GM23338 (cell line): Measurements from ENCODE around the gene CCSAP. TPM values are rescaled to one million over a fixed set of nuclear protein-coding genes. Genes with fewer than 3 reads are reported as not detected.

ENCODE experiments used
- ATAC-seq: fragments of 200-7000 bp; cut with Tn5 transposase; 3 replicates; pipeline ENCODE4 v1.9.1; 2020
- DNase-seq: peaks from one replicate; pipeline ENCODE4 v3.0.0-alpha.2; 2015; ENCODE audit warnings: low spot score
- H2AFZ ChIP-seq: fragments of 200-600 bp; sonication (generic); 2 replicates; pipeline ENCODE4 v1.8.0; 2016; ENCODE audit warnings: antibody characterized with exemption, mild to moderate bottlenecking, moderate library complexity
- H3F3A ChIP-seq: fragments of 200-600 bp; sonication (generic); replicated peaks from 2 replicates; pipeline ENCODE4 v1.8.0; 2017; ENCODE audit warnings: antibody characterized with exemption, mixed run types, low read depth
- H3K27ac ChIP-seq: fragments of 200-600 bp; sonication (generic); 2 replicates; pipeline ENCODE4 v1.6.1; 2016; ENCODE audit warnings: low read depth
- H3K27me3 ChIP-seq: fragments of 200-600 bp; sonication (generic); 2 replicates; pipeline ENCODE4 v1.8.0; 2016; ENCODE audit warnings: mild to moderate bottlenecking, mixed run types, moderate library complexity; ENCODE audit not compliant: insufficient read depth
- H3K36me3 ChIP-seq: fragments of 200-600 bp; sonication (generic); 2 replicates; pipeline ENCODE4 v1.8.0; 2016; ENCODE audit warnings: mild to moderate bottlenecking; ENCODE audit not compliant: insufficient read depth
- H3K4me1 ChIP-seq: fragments of 200-600 bp; sonication (generic); 2 replicates; pipeline ENCODE4 v1.8.0; 2016; ENCODE audit warnings: mild to moderate bottlenecking, moderate library complexity; ENCODE audit not compliant: insufficient read depth
- H3K4me2 ChIP-seq: fragments of 200-600 bp; sonication (generic); 2 replicates; pipeline ENCODE4 v1.7.1; 2017; ENCODE audit warnings: mixed run types
- H3K4me3 ChIP-seq: fragments of 200-600 bp; sonication (generic); 2 replicates; pipeline ENCODE4 v1.6.1; 2016; ENCODE audit warnings: mixed run types
- H3K79me2 ChIP-seq: fragments of 200-600 bp; sonication (generic); replicated peaks from 2 replicates; pipeline ENCODE4 v1.8.0; 2017; ENCODE audit warnings: mild to moderate bottlenecking; ENCODE audit not compliant: insufficient read depth
- H3K9me2 ChIP-seq: fragments of 200-600 bp; sonication (generic); 2 replicates; pipeline ENCODE4 v1.8.0; 2017; ENCODE audit not compliant: insufficient read depth
- H4K20me1 ChIP-seq: fragments of 200-600 bp; sonication (generic); replicated peaks from 2 replicates; pipeline ENCODE4 v1.8.0; 2017; ENCODE audit warnings: mild to moderate bottlenecking; ENCODE audit not compliant: insufficient read depth
- H3K27ac Mint-ChIP-seq: 2 replicates; pipeline ENCODE4 v1.8.0; 2020; ENCODE audit warnings: inconsistent platforms, mild to moderate bottlenecking, moderate library complexity, mixed read lengths
- H3K27me3 Mint-ChIP-seq: 3 replicates; pipeline ENCODE4 v1.8.0; 2022; ENCODE audit warnings: low read depth, mild to moderate bottlenecking, moderate library complexity, mixed read lengths, inconsistent platforms; ENCODE audit not compliant: insufficient read depth, poor library complexity
- H3K36me3 Mint-ChIP-seq: 3 replicates; pipeline ENCODE4 v1.8.0; 2021; ENCODE audit warnings: low read depth, mild to moderate bottlenecking, inconsistent platforms, moderate library complexity, mixed read lengths
- H3K4me1 Mint-ChIP-seq: 3 replicates; pipeline ENCODE4 v1.8.0; 2020; ENCODE audit warnings: mild to moderate bottlenecking, inconsistent platforms, mixed read lengths
- H3K4me3 Mint-ChIP-seq: 3 replicates; pipeline ENCODE4 v1.8.0; 2021; ENCODE audit warnings: moderate library complexity, mild to moderate bottlenecking, inconsistent platforms, mixed read lengths
- H3K9me3 Mint-ChIP-seq: 3 replicates; pipeline ENCODE4 v1.8.0; 2020; ENCODE audit warnings: moderate library complexity, mild to moderate bottlenecking, inconsistent platforms, mixed read lengths
- CREB1 ChIP-seq: fragments of 250-450 bp; sonication (Bioruptor Pico); IDR thresholded peaks from 2 replicates; pipeline ENCODE4 v1.5.0; 2020; ENCODE audit warnings: low read depth, mild to moderate bottlenecking, moderate library complexity
- EZH2phosphoT487 ChIP-seq: fragments of 200-600 bp; sonication (generic); IDR thresholded peaks from one replicate; pipeline ENCODE4 v1.8.1; 2018; ENCODE audit warnings: antibody characterized with exemption; ENCODE audit not compliant: unreplicated experiment
- JUNB ChIP-seq: IDR thresholded peaks from one replicate; pipeline ENCODE4 v1.6.1; 2016; ENCODE audit warnings: antibody characterized with exemption; ENCODE audit not compliant: unreplicated experiment
- POLR2AphosphoS5 ChIP-seq: IDR thresholded peaks from 2 replicates; pipeline ENCODE4 v1.6.1; 2016; ENCODE audit warnings: antibody characterized with exemption, low read depth
- REST ChIP-seq: IDR thresholded peaks from one replicate; pipeline ENCODE4 v1.6.1; 2018; ENCODE audit warnings: antibody characterized with exemption; ENCODE audit not compliant: unreplicated experiment
- STAT1 ChIP-seq: IDR thresholded peaks from one replicate; pipeline ENCODE4 v1.6.1; 2016; ENCODE audit warnings: antibody characterized with exemption; ENCODE audit not compliant: unreplicated experiment
- ZNF114 ChIP-seq: fragments of 250-450 bp; sonication (Bioruptor Pico); IDR thresholded peaks from 2 replicates; pipeline ENCODE4 v1.5.0; 2020; ENCODE audit warnings: mild to moderate bottlenecking, moderate library complexity
- ZNF462 ChIP-seq: fragments of 250-450 bp; sonication (Bioruptor Pico); IDR thresholded peaks from 2 replicates; pipeline ENCODE4 v1.5.0; 2020; ENCODE audit warnings: mild to moderate bottlenecking, moderate library complexity
- polyA plus RNA-seq: library from polyadenylated mRNA; unstranded; fragments of >200 nt; fragmentation: Nextera tagmentation; extraction: Ambion mirVana; gene quantifications from 2 replicates; pipeline ENCODE4 v1.2.1, GENCODE V29; 2016
- total RNA-seq: library from RNA; depleted of rRNA; stranded (reverse); fragments of >200 nt; shearing (Covaris generic); gene quantifications from 2 replicates; pipeline ENCODE4 v1.2.3, GENCODE V29; 2014

CCSAP gene
- total and polyA plus RNA-seq, 2 experiments from 2014 or later: 4.2 to 13.3 TPM

- no peak overlapping the region for H2AFZ ChIP-seq
- Mint-ChIP-seq H3K36me3 (no peaks in the 10 kb centered on the region), H3K4me3 (no peak overlapping the region), H3K9me3 (no peaks in the 10 kb centered on the region), H3K27me3 (no peaks in the 10 kb centered on the region), H3K27ac (no peak overlapping the region), H3K4me1 (peaks cover 15% of the 10 kb centered on the region; the same call in 2 of the 3 replicates)
- H3K4me1 ChIP-seq: peaks cover 11% of the 10 kb centered on the region; the same call in 1 of the 2 replicates
- DNase-seq (no peak), ATAC-seq (no peak)
- no peak overlapping the region for H3K4me3 ChIP-seq
- peaks cover 27% of the 10 kb centered on the region; the same call in 1 of the 2 replicates for H4K20me1 ChIP-seq
- no peaks in the 10 kb centered on the region for H3K27me3 ChIP-seq
- no peak overlapping the region for H3K4me2 ChIP-seq
- H3F3A ChIP-seq: no peaks in the 10 kb centered on the region
- H3K79me2 ChIP-seq: peaks cover 95% of the 10 kb centered on the region
- H3K9me2 ChIP-seq: no peaks in the 10 kb centered on the region
- no peak overlapping the region for H3K27ac ChIP-seq
- TF ChIP-seq EZH2phosphoT487 (no peak), REST (no peak), JUNB (no peak), ZNF462 (no peak), ZNF114 (CRISPR knock-in tag) (no peak), POLR2AphosphoS5 (no peak), CREB1 (CRISPR knock-in tag) (no peak), STAT1 (no peak)
- no peaks in the 10 kb centered on the region for H3K36me3 ChIP-seq
These were observed 59.6 kb downstream of the CCSAP start for GRCh38 chr1:229283183-229283611.
